Transverse colon (tissue), 4 donors: ENCODE results near the gene ABCC10.

Experiments used
- CTCF ChIP-seq, 5 experiments: fragments of 200-600 bp in 3 of 5; fragments of 450-650 bp in 2 of 5; sonication (generic) in 3 of 5; IDR thresholded peaks; 1 replicate in 2 of 5; 2 replicates in 3 of 5; pipeline ENCODE4 v1.5.1; 2016 to 2017; ENCODE audit warnings: antibody characterized with exemption in 5 of 5, inconsistent platforms in 3 of 5, mild to moderate bottlenecking in 2 of 5, moderate library complexity in 1 of 5
- EP300 ChIP-seq: sonication (generic); formaldehyde crosslinking; IDR thresholded peaks from one replicate; pipeline ENCODE4 v1.6.1; 2017; ENCODE audit warnings: antibody characterized with exemption, low read depth
- POLR2A ChIP-seq: fragments of 450-650 bp; IDR thresholded peaks from one replicate; pipeline ENCODE4 v1.6.1; 2016; ENCODE audit warnings: antibody characterized with exemption, mild to moderate bottlenecking, moderate library complexity
- POLR2AphosphoS5 ChIP-seq, 3 donors: sonication (generic); formaldehyde crosslinking; IDR thresholded peaks; one replicate each; pipeline ENCODE4 v1.6.1; 2016; ENCODE audit warnings: antibody characterized with exemption in 3 of 3

GRCh38 chr6:43377710-43378229 is 49.6 kb upstream of the ABCC10 start:
- TF ChIP-seq CTCF (IDR thresholded peaks at IDR 0.05) (no peak), EP300 (no peak), POLR2AphosphoS5 (IDR thresholded peaks at IDR 0.05) (no peak), POLR2A (no peak)
